ENCODE results near the gene ACVRL1.

ACVRL1 gene

DNA sequence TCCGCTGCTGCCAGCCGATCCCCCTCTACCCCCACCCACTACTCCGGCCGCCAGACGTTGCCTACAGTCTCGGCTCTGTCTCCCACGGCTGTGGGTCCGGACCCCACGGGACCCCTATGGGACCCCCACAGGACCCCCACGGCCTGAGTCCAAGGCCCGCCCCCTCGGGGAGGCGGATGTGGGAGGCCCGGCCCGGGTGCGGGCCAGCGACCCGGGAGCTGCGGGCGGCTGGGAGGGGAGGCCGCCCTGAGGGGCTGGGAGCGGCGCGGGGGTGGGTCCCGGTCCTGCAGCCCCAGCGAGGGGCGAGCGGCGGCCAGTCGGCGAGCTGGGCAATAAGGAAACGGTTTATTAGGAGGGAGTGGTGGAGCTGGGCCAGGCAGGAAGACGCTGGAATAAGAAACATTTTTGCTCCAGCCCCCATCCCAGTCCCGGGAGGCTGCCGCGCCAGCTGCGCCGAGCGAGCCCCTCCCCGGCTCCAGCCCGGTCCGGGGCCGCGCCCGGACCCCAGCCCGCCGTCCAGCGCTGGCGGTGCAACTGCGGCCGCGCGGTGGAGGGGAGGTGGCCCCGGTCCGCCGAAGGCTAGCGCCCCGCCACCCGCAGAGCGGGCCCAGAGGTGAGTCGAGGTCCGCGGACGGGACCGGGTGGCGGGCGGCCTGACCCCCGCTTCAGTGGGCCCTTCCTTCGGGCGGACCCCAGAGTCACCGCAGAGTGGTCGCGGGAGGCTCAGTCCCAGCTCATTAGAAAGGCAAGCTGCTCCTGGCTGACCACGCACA is at the start of gene ACVRL1:
Gene ACVRL1, plus strand, starts transcription at position 422 of the 773 bp plus-strand sequence. CDS start 4,971 bp downstream, outside the sequence.
- DNase-seq = peak; percentile 65

DNA sequence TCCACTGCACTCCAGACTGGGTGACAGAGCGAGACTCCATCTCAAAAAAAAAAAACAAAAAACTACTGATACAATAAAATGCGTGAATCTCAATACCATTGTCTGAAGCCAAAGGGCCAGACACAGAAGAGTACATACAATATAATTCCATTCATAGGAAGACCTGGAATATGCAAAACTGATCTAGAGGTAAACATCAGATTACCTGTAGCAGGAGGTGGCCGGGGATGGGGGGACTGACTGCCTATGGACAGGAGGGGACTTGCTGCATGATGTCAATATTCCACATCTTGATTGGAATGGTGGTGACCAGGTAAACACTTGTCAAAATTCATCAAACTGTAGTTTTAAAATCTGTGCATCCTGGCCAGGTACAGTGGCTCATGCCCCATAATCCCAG is 46.3 kb upstream of the ACVRL1 start:
- no peak for DNase-seq

DNA sequence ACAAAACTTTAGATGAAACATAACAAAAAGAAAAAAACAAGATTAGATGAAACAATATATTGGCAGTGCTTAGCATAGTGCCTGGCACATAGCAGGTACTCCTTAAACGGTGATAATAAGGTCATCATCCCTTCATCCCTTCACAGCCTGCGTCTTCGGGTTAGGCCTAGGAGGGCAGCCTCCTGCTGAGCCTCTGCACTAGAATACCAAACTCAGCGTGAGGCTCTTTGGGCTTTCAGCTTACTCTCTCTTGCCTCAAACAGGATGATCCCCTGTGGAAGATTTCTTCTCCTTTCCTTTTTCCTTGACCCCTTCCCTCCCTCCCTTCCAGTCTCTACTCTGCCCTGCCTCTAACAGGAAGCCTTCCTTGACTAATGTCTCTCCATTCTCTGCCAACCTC is 44.4 kb upstream of the ACVRL1 start:
- no peak for DNase-seq

- DNase-seq = no peak
Measured at GRCh38 chr12:51863363-51863932, 43.9 kb upstream of the ACVRL1 start.

- DNase-seq = peak; percentile 96
Measured at GRCh38 chr12:51863933-51864832, 43.1 kb upstream of the ACVRL1 start.

DNA sequence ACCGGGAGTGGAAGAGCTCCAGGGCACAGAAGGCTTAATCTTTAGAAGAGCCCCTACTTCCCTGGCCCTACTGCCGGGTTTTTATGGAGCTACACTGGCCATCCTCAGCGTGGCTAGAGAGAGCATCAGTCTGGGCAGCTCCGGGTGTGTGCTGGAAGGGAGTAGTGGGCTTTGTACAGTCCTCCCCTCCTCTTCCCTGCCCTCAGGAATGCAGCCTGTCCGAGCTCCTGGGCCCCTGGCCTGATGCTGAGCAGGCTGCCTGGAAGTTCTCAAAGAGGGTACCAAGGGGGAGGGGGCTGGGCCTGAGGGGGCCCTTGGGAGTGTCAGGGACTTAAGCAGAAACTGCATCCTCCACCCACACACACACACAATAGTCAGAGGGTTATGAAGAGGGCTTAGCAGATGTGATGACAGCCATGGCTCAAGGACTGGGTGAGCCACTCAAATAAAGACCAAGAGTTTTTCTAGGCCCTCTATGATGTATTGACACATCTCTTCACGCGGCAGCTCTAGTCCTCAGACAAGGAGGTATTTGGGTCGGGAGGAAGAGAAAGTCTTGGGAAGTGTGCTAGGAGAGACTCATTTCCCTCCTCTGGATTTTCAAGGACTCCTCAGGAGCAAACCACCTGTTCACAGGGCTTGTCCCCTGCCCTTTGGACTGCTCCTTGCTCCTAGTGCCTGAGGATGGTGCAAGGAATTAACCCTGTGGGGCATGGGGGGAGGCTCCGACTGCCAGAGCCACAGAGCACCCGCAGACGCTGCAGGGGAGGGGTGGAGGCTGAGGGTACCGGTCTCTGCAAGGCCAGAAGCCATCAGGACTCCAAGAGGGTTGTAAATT is 42.3 kb upstream of the ACVRL1 start:
- DNase-seq = peak; percentile 94

- DNase-seq = peak; percentile 83
Measured at GRCh38 chr12:51865757-51866270, 41.5 kb upstream of the ACVRL1 start.

GRCh38 chr12:51866324-51866723 is 41.0 kb upstream of the ACVRL1 start:
- DNase-seq = no peak

- DNase-seq = peak; percentile 59
Measured at GRCh38 chr12:51866762-51867161, 40.5 kb upstream of the ACVRL1 start.

DNA sequence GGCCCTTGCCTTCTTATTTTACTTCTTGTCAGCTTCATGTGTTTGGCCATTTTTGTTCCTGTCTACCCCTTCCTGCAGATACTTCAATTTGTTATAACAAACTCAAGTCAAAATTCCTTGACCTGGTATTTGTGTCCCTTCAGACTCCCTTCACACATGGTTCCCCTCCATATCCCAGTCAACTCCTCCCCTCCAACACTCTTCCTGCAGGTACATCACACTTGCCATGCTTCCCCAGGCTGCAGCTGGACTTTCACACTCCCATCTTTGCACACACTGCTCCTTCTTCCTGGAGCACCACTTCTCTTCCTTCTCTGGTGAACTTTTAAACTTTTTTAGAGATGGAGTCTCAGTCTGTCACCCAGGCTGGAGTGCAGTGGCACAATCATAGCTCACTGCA is 39.9 kb upstream of the ACVRL1 start:
- peak; percentile 48 for DNase-seq

GRCh38 chr12:51867796-51868428 is 39.4 kb upstream of the ACVRL1 start:
- DNase-seq = peak; percentile 57

DNA sequence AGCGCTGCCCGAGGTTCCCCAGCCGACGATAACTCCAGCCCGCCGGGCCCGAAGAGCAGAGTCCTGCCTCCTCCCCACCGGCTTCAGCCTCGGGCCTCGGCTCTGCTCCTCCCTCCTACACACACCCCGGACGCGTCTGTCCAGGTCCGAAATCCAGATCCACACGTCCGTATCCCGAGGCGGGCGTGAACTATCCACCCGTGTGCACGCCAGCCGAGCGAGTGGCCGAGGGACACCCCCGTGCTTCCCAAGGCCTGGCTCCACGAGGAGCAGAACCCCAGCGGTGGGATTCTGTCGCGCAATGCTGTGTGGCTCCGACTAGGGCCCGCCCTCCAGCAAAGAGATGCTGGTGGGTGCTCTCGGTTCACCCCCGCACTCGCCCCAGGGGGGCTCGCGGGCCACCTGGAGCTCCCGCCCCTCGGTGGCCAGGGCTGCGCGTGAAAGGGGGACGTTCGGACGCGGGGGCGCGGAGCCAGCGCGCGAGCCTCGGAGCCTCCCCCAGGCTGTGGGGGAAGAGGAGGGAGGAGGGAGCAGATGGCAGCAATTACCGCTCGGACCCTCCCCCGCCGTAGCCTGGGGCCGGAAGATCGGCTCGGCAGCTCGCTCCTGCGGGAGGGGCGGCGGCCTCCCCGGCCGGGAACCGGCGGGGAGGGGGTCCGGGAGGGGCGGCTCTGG is 38.3 kb upstream of the ACVRL1 start:
- DNase-seq = peak; percentile 83

DNA sequence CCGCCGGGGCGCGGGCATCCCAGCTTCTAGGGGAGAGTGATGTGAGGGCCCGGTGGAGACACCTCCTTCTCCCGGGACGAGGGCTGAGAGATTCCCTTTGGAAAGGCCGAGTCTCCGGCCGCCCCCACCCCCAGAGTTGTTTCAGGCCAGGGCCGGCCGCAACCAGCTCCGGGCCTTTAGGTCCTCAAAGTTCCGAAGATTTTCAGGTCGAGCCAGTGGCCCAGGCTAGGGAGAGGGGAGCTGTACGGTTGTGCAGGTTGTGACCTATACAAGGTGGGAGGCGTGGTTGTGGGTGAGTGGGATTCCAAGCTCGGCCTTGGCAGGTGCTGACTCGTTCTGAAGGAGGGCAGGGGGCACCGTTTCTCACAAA is 37.8 kb upstream of the ACVRL1 start:
- peak; percentile 75 for DNase-seq

GRCh38 chr12:51869931-51870330 is 37.4 kb upstream of the ACVRL1 start:
- DNase-seq = no peak

DNA sequence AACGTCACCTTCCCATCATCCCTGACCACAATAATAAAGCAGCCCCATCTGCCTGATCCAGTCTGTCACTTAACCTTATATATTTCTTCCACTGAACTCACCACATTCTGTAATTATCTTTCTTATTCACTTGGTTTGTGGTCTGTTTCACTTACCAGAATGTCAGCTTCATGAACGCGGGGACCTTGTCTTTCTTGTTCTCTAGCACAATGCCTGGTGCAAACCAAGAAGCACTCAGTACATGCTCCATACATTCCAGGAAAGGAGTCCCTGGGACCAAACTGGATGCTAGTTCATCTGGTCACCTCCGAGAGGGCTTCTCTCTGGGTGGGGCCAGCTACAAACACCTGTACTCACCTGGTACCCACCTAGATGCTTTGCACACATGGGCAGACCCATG is 36.8 kb upstream of the ACVRL1 start:
- peak; percentile 55 for DNase-seq

DNA sequence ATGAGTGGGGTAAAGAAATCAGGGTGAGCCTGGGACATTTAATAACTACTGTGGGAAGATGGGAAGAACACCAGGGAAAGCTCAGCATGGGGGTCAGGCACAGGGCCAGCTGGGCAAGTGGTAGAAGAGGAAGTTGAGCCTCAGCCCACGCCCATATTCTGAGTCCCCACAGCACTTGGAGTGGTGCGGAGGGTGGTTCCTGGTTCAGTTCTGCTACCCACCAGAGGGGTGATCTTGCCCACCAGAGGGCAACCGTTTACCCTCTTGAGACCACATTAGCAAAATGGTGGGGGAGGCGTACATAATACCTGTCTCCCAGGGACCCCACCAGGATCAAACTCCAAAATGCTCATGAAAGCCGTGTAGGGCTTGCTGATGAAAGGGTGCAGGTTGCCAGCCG is 36.2 kb upstream of the ACVRL1 start:
- no peak for DNase-seq

DNA sequence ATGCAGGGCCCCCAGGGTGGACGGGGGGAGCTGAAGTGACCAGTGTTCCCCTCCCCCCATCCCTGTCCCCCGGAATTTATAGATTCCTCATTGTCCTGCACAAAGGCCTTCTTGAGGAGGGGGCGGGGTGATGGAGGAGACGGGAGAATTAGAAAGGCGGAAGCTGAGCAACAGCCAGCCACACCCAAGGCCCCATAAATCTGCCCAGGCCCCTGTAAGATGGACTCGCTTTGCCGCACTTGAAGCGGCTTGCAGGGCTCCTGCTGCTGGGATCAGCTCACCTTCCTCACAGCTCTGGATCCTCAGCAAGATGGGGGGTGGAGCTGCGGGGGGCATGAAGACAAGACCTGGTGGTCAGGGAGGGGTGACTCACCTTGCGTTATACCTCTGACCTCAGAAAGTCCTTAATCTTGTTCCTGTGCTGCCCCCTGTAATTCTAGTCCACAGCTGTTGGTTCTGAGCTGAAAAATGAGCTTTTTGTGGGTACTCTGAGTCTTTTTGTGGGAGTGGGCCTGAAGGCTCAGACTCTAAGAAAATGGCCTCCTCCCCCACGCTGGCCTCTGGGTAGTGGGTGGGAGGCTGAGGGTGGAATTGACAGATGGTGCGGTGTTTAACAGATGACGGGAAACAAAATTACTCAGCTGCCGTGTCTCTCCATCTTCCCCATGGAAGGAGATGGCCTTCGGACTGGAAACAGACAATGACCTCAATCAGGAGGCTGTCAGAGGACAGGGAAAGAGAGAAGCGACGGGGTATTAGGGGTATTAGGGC is 35.2 kb upstream of the ACVRL1 start:
- DNase-seq = peak; percentile 58

- DNase-seq = no peak
Measured at GRCh38 chr12:51872689-51872981, 34.7 kb upstream of the ACVRL1 start.

DNA sequence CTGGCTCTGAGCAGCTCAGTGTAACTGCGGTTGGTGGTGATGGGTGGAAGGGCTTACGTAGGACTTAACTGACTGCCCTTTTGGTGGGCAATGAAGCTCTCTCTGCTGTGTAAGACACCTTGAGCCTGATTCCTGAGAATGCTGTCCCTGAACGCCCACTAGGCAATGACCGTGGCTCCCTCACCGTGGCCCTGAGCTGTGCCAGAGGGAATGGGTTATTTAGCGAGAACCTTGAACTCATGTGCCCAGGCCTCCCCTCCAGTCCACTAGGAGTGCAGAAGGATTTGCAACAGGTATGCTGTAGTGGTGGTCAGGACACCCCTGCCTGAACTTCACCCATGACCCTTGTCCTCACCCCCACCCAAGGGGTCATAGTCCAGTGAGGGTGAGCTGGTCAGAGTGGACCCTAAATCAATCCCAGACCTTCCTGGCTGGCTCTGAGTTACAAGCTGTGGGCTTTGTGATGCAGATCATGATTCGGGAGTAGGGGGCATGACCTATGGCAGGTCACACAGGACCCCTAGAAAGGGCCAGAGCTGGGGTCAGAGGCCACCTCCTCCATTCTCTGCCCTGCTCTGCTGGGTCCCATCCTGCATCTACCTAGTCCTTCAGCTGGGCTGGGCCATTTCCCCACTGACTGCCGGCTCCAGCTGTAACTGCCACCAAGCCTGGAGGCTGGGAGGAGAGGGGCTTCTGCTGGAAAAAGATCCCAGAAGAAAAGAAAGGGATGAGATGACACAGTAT is 33.9 kb upstream of the ACVRL1 start:
- DNase-seq = peak; percentile 57

DNA sequence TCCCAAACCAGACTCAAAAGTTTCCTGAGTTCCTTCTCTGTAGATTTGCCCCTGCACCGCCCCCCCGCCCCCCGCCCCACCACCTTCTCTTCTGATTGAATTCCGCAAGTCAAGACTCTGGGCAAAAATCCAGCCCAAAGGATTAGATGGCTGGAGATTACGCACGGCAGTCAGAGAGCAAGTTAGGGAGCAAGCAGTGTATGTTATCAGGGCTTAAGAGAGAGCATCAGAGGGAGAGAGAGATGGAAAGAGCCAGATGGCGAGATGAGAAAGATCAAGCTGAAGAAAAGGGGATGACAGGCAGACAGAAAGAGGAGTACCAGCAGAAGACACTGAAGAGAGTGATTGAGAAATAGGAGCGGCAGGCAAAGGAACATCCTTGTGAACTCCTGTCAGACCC is 33.3 kb upstream of the ACVRL1 start:
- DNase-seq = peak; percentile 59
